GM19455 (cell line): ENCODE results near the gene GLB1L.
"Not testable (repeated sequence)": the region's sequence is repeated elsewhere in the genome, so short reads cannot be mapped to it uniquely, and the experiment has no call there.

Source experiments
- ATAC-seq: cut with Tn5 transposase; IDR thresholded peaks from one replicate; pipeline ENCODE4 v1.9.1; 2021; ENCODE audit not compliant: unreplicated experiment

GLB1L gene

GRCh38 chr2:219245148-219245898, at the start of gene GLB1L, which contains the start of gene STK16:
TSS of gene GLB1L (minus strand) at chr2:219245444. CDS start at chr2:219243573, 1,871 bp downstream.
TSS of gene STK16 (plus strand) at chr2:219245479. CDS start at chr2:219246000, 521 bp downstream.
- ATAC-seq: peak; percentile 87

GRCh38 chr2:219294356-219295351, 49.4 kb upstream of the GLB1L start:
- ATAC-seq: peak; percentile 88

- no peak for ATAC-seq
These were observed 48.5 kb upstream of the GLB1L start for GRCh38 chr2:219293736-219294231.

GRCh38 chr2:219292616-219293015, 47.4 kb upstream of the GLB1L start:
- no peak for ATAC-seq

- no peak for ATAC-seq
These were observed 46.8 kb upstream of the GLB1L start for GRCh38 chr2:219291910-219292490.

GRCh38 chr2:219291394-219291793, 46.1 kb upstream of the GLB1L start:
- no peak for ATAC-seq

- ATAC-seq: no peak
These were observed 45.3 kb upstream of the GLB1L start for GRCh38 chr2:219290381-219291171.

- ATAC-seq: no peak
These were observed 44.5 kb upstream of the GLB1L start for GRCh38 chr2:219289537-219290361.

- no peak for ATAC-seq
These were observed 43.9 kb upstream of the GLB1L start for GRCh38 chr2:219289195-219289536.

- ATAC-seq: no peak
These were observed 42.5 kb upstream of the GLB1L start for GRCh38 chr2:219287580-219288265.

GRCh38 chr2:219287116-219287440, 41.8 kb upstream of the GLB1L start:
- ATAC-seq: not testable (repeated sequence)

- ATAC-seq: no peak
These were observed 41.3 kb upstream of the GLB1L start for GRCh38 chr2:219286436-219287115.

- ATAC-seq: no peak
These were observed 40.7 kb upstream of the GLB1L start for GRCh38 chr2:219285894-219286425.

GRCh38 chr2:219285373-219285735, 40.1 kb upstream of the GLB1L start:
- no peak for ATAC-seq

- ATAC-seq: no peak
These were observed 39.5 kb upstream of the GLB1L start for GRCh38 chr2:219284501-219285372.

GRCh38 chr2:219282943-219283581, 37.8 kb upstream of the GLB1L start:
- ATAC-seq: no peak

- no peak for ATAC-seq
These were observed 37.1 kb upstream of the GLB1L start for GRCh38 chr2:219282375-219282774.
